Neural progenitor cell (in vitro differentiated cells): ENCODE measurements around the gene JAK1. TPM values are rescaled to one million over a fixed set of nuclear protein-coding genes. Genes with fewer than 3 reads are reported as not detected.

Experiments
- DNase-seq: peaks from one replicate; pipeline ENCODE4 v3.0.0-alpha.2; 2016; ENCODE audit warnings: low spot score
- H2AFZ ChIP-seq: fragments of 200-600 bp; sonication (generic); replicated peaks from 2 replicates; pipeline ENCODE4 v1.6.1; 2016; ENCODE audit warnings: antibody characterized with exemption
- H3F3A ChIP-seq: fragments of 200-600 bp; sonication (generic); 2 replicates; pipeline ENCODE4 v1.6.1; 2016; ENCODE audit warnings: antibody characterized with exemption, low read depth
- H3K27ac ChIP-seq: fragments of 200-600 bp; sonication (generic); 2 replicates; pipeline ENCODE4 v1.5.1; 2016; ENCODE audit warnings: mild to moderate bottlenecking
- H3K27me3 ChIP-seq: fragments of 200-600 bp; sonication (generic); 2 replicates; pipeline ENCODE4 v1.6.1; 2016; ENCODE audit warnings: mild to moderate bottlenecking, moderate library complexity
- H3K36me3 ChIP-seq: fragments of 200-600 bp; sonication (generic); 2 replicates; pipeline ENCODE4 v1.5.1; 2016
- H3K4me1 ChIP-seq: fragments of 200-600 bp; sonication (generic); 2 replicates; pipeline ENCODE4 v1.6.1; 2016; ENCODE audit warnings: mixed run types
- H3K4me2 ChIP-seq: fragments of 200-600 bp; sonication (generic); 2 replicates; pipeline ENCODE4 v1.6.1; 2016
- H3K4me3 ChIP-seq: fragments of 200-600 bp; sonication (generic); 2 replicates; pipeline ENCODE4 v1.5.1; 2016
- H3K79me2 ChIP-seq: fragments of 200-600 bp; sonication (generic); 2 replicates; pipeline ENCODE4 v1.6.1; 2016; ENCODE audit warnings: low read depth
- H3K9ac ChIP-seq: fragments of 200-600 bp; sonication (generic); 2 replicates; pipeline ENCODE4 v1.6.1; 2016
- H3K9me3 ChIP-seq: fragments of 200-600 bp; sonication (generic); 2 replicates; pipeline ENCODE4 v1.5.1; 2016; ENCODE audit warnings: low read depth
- H4K20me1 ChIP-seq: fragments of 200-600 bp; sonication (generic); 2 replicates; pipeline ENCODE4 v1.6.1; 2016; ENCODE audit warnings: low read depth
- H3K27ac Mint-ChIP-seq: 3 replicates; pipeline ENCODE4 v1.8.0; 2021; ENCODE audit warnings: mixed read lengths
- H3K27me3 Mint-ChIP-seq: 2 replicates; pipeline ENCODE4 v1.8.0; 2022; ENCODE audit warnings: low read depth, mild to moderate bottlenecking, inconsistent platforms, moderate library complexity, mixed read lengths; ENCODE audit not compliant: insufficient read depth
- H3K36me3 Mint-ChIP-seq: 3 replicates; pipeline ENCODE4 v1.8.0; 2021; ENCODE audit warnings: mixed read lengths
- H3K4me1 Mint-ChIP-seq: 3 replicates; pipeline ENCODE4 v1.8.0; 2021; ENCODE audit warnings: mixed read lengths
- H3K4me3 Mint-ChIP-seq: 3 replicates; pipeline ENCODE4 v1.8.0; 2021; ENCODE audit warnings: mild to moderate bottlenecking, moderate library complexity, mixed read lengths
- H3K9me3 Mint-ChIP-seq: 3 replicates; pipeline ENCODE4 v1.8.0; 2020; ENCODE audit warnings: mixed read lengths
- EZH2 ChIP-seq: fragments of 200-600 bp; sonication (generic); IDR thresholded peaks from 2 replicates; pipeline ENCODE4 v1.6.1; 2017; ENCODE audit warnings: antibody characterized with exemption, mild to moderate bottlenecking, moderate library complexity
- EZH2phosphoT487 ChIP-seq: fragments of 200-600 bp; sonication (generic); IDR thresholded peaks from 2 replicates; pipeline ENCODE4 v1.6.1; 2017; ENCODE audit warnings: antibody characterized with exemption
- total RNA-seq: library from RNA; depleted of rRNA; stranded (reverse); fragments of >200 nt; gene quantifications from 2 replicates; pipeline ENCODE4 v1.2.3, GENCODE V29; 2015; ENCODE audit warnings: low replicate concordance
- TF ChIP-seq, protein P1 (sequence below): fragments of 200-600 bp; sonication (generic); IDR thresholded peaks from 2 replicates; pipeline ENCODE4 v1.5.1; 2017; ENCODE audit warnings: antibody characterized with exemption, mild to moderate bottlenecking

Gene JAK1
- total RNA-seq, 1 donor from 2014 or later = 6.5 TPM

DNA sequence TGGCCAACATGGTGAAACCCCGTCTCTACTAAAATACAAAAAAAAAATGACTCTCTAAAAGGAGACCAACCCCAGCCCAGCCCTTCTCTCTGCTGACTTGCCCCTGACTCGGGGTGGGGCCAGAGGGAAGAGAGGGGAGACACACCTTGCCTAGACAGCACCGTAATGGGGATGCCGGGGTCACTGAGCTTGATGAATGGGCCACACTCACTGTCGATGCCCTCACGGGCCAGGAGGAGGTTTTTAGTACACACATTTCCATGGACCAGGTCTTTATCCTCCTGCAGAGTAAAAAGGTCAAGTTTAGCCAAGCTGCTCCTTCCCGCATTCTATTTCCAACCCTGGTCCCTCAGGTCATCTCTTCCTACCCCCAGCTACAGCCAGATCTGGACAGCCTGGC, 121.7 kb downstream of the JAK1 start:
- H3K36me3 Mint-ChIP-seq = peaks cover 18% of the 10 kb centered on the region
- DNase-seq = no peak
- no peak overlapping the region for H3K4me2 ChIP-seq
- H3K9ac ChIP-seq = no peak overlapping the region
- no peaks in the 10 kb centered on the region for H3F3A ChIP-seq
- no peaks in the 10 kb centered on the region for H3K9me3 Mint-ChIP-seq
- H3K9me3 ChIP-seq = no peaks in the 10 kb centered on the region
- no peak overlapping the region for H3K4me3 ChIP-seq
- H3K4me1 Mint-ChIP-seq = peaks cover 4% of the 10 kb centered on the region
- no peaks in the 10 kb centered on the region for H3K27me3 ChIP-seq
- H3K27ac ChIP-seq = no peak overlapping the region
- no peak overlapping the region for H2AFZ ChIP-seq
- TF ChIP-seq EZH2phosphoT487 (no peak), EZH2 (no peak)
- TF ChIP-seq, protein P1, sequence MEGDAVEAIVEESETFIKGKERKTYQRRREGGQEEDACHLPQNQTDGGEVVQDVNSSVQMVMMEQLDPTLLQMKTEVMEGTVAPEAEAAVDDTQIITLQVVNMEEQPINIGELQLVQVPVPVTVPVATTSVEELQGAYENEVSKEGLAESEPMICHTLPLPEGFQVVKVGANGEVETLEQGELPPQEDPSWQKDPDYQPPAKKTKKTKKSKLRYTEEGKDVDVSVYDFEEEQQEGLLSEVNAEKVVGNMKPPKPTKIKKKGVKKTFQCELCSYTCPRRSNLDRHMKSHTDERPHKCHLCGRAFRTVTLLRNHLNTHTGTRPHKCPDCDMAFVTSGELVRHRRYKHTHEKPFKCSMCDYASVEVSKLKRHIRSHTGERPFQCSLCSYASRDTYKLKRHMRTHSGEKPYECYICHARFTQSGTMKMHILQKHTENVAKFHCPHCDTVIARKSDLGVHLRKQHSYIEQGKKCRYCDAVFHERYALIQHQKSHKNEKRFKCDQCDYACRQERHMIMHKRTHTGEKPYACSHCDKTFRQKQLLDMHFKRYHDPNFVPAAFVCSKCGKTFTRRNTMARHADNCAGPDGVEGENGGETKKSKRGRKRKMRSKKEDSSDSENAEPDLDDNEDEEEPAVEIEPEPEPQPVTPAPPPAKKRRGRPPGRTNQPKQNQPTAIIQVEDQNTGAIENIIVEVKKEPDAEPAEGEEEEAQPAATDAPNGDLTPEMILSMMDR = no peak
- H3K36me3 ChIP-seq = no peaks in the 10 kb centered on the region
- no peaks in the 10 kb centered on the region for H3K79me2 ChIP-seq
- no peak overlapping the region for H3K27ac Mint-ChIP-seq
- no peaks in the 10 kb centered on the region for H4K20me1 ChIP-seq
- H3K27me3 Mint-ChIP-seq = peaks cover 9% of the 10 kb centered on the region
- H3K4me1 ChIP-seq = peaks cover 7% of the 10 kb centered on the region
- H3K4me3 Mint-ChIP-seq = no peak overlapping the region

- peaks cover 20% of the 10 kb centered on the region for H3K36me3 Mint-ChIP-seq
- Histone ChIP-seq H3K9me3 (no peaks in the 10 kb centered on the region), H3K79me2 (no peaks in the 10 kb centered on the region), H3K4me2 (no peak overlapping the region), H2AFZ (no peak overlapping the region), H3K9ac (no peak overlapping the region), H3F3A (no peaks in the 10 kb centered on the region), H3K4me1 (peaks cover 7% of the 10 kb centered on the region), H3K36me3 (no peaks in the 10 kb centered on the region), H3K27ac (no peak overlapping the region), H3K27me3 (no peaks in the 10 kb centered on the region), H4K20me1 (no peaks in the 10 kb centered on the region), H3K4me3 (no peak overlapping the region)
- H3K27me3 Mint-ChIP-seq = peaks cover 6% of the 10 kb centered on the region
- no peak overlapping the region for H3K27ac Mint-ChIP-seq
- H3K4me3 Mint-ChIP-seq = no peak overlapping the region
- TF ChIP-seq EZH2phosphoT487 (no peak), EZH2 (no peak)
- TF ChIP-seq, protein P1 = no peak
- DNase-seq = no peak
- no peaks in the 10 kb centered on the region for H3K9me3 Mint-ChIP-seq
- H3K4me1 Mint-ChIP-seq = peaks cover 4% of the 10 kb centered on the region
These were observed 122.2 kb downstream of the JAK1 start for GRCh38 chr1:64844175-64844574.

DNA sequence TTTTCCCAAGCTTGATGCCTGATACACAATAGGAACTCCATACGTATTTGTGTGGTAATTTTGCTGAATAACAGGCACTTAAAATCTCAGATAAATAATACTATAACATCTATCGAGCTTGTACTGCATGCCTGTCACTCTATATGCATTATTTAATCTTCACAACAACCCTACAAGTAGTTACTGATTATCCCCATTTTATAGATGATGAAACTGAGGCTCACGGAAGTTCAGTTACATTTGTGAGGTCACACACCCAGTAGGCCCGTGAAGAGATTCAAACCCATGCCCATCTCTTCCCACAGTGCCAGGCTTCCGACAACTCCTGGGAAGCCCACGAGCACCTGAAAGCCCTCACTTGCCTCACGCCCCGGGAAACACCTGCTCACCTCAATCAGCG, 122.7 kb downstream of the JAK1 start:
- H2AFZ ChIP-seq = no peak overlapping the region
- H3K36me3 ChIP-seq = no peaks in the 10 kb centered on the region

More for the DNA sequence above, 122.7 kb downstream of the JAK1 start:
- Histone ChIP-seq H3F3A (no peaks in the 10 kb centered on the region), H3K4me2 (no peak overlapping the region), H3K4me1 (peaks cover 7% of the 10 kb centered on the region), H3K27ac (no peak overlapping the region), H3K79me2 (no peaks in the 10 kb centered on the region), H3K4me3 (no peak overlapping the region), H3K9me3 (no peaks in the 10 kb centered on the region), H3K27me3 (no peaks in the 10 kb centered on the region), H4K20me1 (no peaks in the 10 kb centered on the region), H3K9ac (no peak overlapping the region)
- H3K9me3 Mint-ChIP-seq = no peaks in the 10 kb centered on the region
- no peak overlapping the region for H3K4me3 Mint-ChIP-seq
- TF ChIP-seq EZH2 (no peak), EZH2phosphoT487 (no peak)
- TF ChIP-seq, protein P1 = no peak
- H3K36me3 Mint-ChIP-seq = peaks cover 21% of the 10 kb centered on the region
- no peak overlapping the region for H3K27ac Mint-ChIP-seq
- no peak for DNase-seq
- H3K27me3 Mint-ChIP-seq = peaks cover 7% of the 10 kb centered on the region
- H3K4me1 Mint-ChIP-seq = peaks cover 4% of the 10 kb centered on the region
